T-helper 2 cell treated with Interferon-gamma antibody and Interleukin-4, amounts not matched to agents 100 ng/mL and 5 ng/mL, for 36 hours (primary cell): ENCODE measurements around the gene RPL14. TPM values are rescaled to one million over a fixed set of nuclear protein-coding genes. Genes with fewer than 3 reads are reported as not detected.
"Not testable (repeated sequence)": the region's sequence is repeated elsewhere in the genome, so short reads cannot be mapped to it uniquely, and the experiment has no call there.

ENCODE experiments used
- intact Hi-C: fragments of 100-400 bp; cut with micrococcal nuclease; formaldehyde crosslinking; loops from one replicate; pipeline ENCODE4 v1.15.1; 2023
- total RNA-seq: library from RNA; stranded (reverse); gene quantifications from 2 replicates; pipeline ENCODE4 v1.2.3, GENCODE V29; 2022

RPL14 gene
- total RNA-seq, 1 donor from 2014 or later = 2,187 TPM

- intact Hi-C loops = no loop called here
These were observed 4.0 kb downstream of the RPL14 start for GRCh38 chr3:40461161-40461560.

GRCh38 chr3:40462838-40463237 is 5.7 kb downstream of the RPL14 start:
- intact Hi-C loops = not testable (repeated sequence)

- intact Hi-C loops = no loop called here
These were observed 6.4 kb downstream of the RPL14 start for GRCh38 chr3:40463579-40463978.

GRCh38 chr3:40464339-40465110 is 7.4 kb downstream of the RPL14 start:
- intact Hi-C loops = no loop called here

GRCh38 chr3:40465111-40465407 is 7.9 kb downstream of the RPL14 start:
- intact Hi-C loops = no loop called here

- intact Hi-C loops = no loop called here
These were observed 8.3 kb downstream of the RPL14 start for GRCh38 chr3:40465456-40465855.

GRCh38 chr3:40468018-40468417 is 10.9 kb downstream of the RPL14 start:
- intact Hi-C loops = no loop called here

GRCh38 chr3:40470701-40471100 is 13.6 kb downstream of the RPL14 start:
- intact Hi-C loops = no loop called here

- intact Hi-C loops = loop anchor here (1.0 kb wide), 5 partner anchors 19 to 167 kb away; partner anchors contain the start of genes EIF1B, RPL14, ZNF620 and ZNF621
These were observed 19.6 kb downstream of the RPL14 start, which contains the start of gene ZNF619 for GRCh38 chr3:40476478-40477470. ZNF619 (plus strand) TSS chr3:40477122; CDS start chr3:40477980, 858 bp downstream.

- intact Hi-C loops = loop anchor here (1.0 kb wide), 5 partner anchors 20 to 168 kb away; partner anchors contain the start of genes EIF1B, RPL14, ZNF620 and ZNF621
These were observed 20.5 kb downstream of the RPL14 start for GRCh38 chr3:40477666-40478065.

GRCh38 chr3:40487172-40487571 is 30.0 kb downstream of the RPL14 start:
- intact Hi-C loops = no loop called here

GRCh38 chr3:40490916-40491315 is 33.8 kb downstream of the RPL14 start:
- intact Hi-C loops = no loop called here

GRCh38 chr3:40494698-40495097 is 37.6 kb downstream of the RPL14 start:
- intact Hi-C loops = no loop called here

- intact Hi-C loops = no loop called here
These were observed 40.1 kb downstream of the RPL14 start for GRCh38 chr3:40497288-40497687.

GRCh38 chr3:40499952-40500351 is 42.8 kb downstream of the RPL14 start:
- intact Hi-C loops = loop anchor here (10.0 kb wide), 1 partner anchor 1465 kb away; the partner anchor contains the start of gene ULK4

GRCh38 chr3:40502034-40502433 is 44.9 kb downstream of the RPL14 start:
- intact Hi-C loops = loop anchor here (10.0 kb wide), 1 partner anchor 1463 kb away; the partner anchor contains the start of gene ULK4

GRCh38 chr3:40504636-40505430 is 47.7 kb downstream of the RPL14 start:
- intact Hi-C loops = loop anchor here (10.0 kb wide), 1 partner anchor 1460 kb away; the partner anchor contains the start of gene ULK4

- intact Hi-C loops = loop anchor here (1.0 to 10.0 kb wide), 4 partner anchors 18 to 1459 kb away; partner anchors contain the start of genes ULK4, ZNF619 and ZNF621
These were observed 48.7 kb downstream of the RPL14 start, which contains the start of gene ZNF620 for GRCh38 chr3:40505599-40506462. ZNF620 (plus strand) TSS chr3:40506039; CDS start chr3:40506353, 314 bp downstream.

GRCh38 chr3:40511031-40511718 is 54.0 kb downstream of the RPL14 start:
- intact Hi-C loops = no loop called here
